Colonic mucosa (tissue), 4 donors: ENCODE measurements around the gene SPSB4. TPM values are rescaled to one million over a fixed set of nuclear protein-coding genes. Genes with fewer than 3 reads are reported as not detected.

ENCODE experiments used
- DNase-seq: peaks from one replicate; pipeline ENCODE4 v3.0.0-alpha.2; 2020
- H3K27ac ChIP-seq: fragments of 200-600 bp; one replicate; pipeline ENCODE4 v1.8.0; 2021
- H3K27me3 ChIP-seq: fragments of 200-600 bp; one replicate; pipeline ENCODE4 v1.8.0; 2021
- H3K36me3 ChIP-seq: fragments of 200-600 bp; one replicate; pipeline ENCODE4 v1.8.0; 2021
- H3K4me1 ChIP-seq: fragments of 200-600 bp; one replicate; pipeline ENCODE4 v1.8.0; 2021; ENCODE audit warnings: mild to moderate bottlenecking
- H3K4me3 ChIP-seq: fragments of 200-600 bp; one replicate; pipeline ENCODE4 v1.8.0; 2021
- H3K9ac ChIP-seq, 2 donors: one replicate each; pipeline ENCODE4 v1.7.0; 2013; ENCODE audit warnings: control low read depth in 2 of 2, low read depth in 2 of 2, low read length in 2 of 2
- H3K9me3 ChIP-seq: fragments of 200-600 bp; one replicate; pipeline ENCODE4 v1.8.0; 2021
- CTCF ChIP-seq: fragments of 200-600 bp; IDR thresholded peaks from one replicate; pipeline ENCODE4 v1.8.0; 2022; ENCODE audit warnings: antibody characterized with exemption, mild to moderate bottlenecking
- intact Hi-C: fragments of 100-400 bp; cut with DNase I; formaldehyde crosslinking; loops from one replicate; pipeline ENCODE4 v1.14.1; 2022
- total RNA-seq, 2 donors: library from RNA; stranded (reverse); fragmentation: NEBNext Ultra II Directional in 1 of 2; extraction: Animal tissue kit (Norgen Biotek cat#: 25700) in 1 of 2; gene quantifications; one replicate each; pipeline ENCODE4 v1.2.1, GENCODE V29; 2021
- donor health status: healthy.
- donor health status: DM: no; HTN: no; CAD: no.
- donor health status: DM: no; HTN: no; CAD: no.

SPSB4 gene
- total RNA-seq, 2 donors from 2014 or later, result not detected

GRCh38 chr3:141151439-141151838 lies 100.3 kb downstream of the SPSB4 start:
- no peak overlapping the region for H3K4me3 ChIP-seq
- no peaks in the 10 kb centered on the region for H3K9me3 ChIP-seq
- no peaks in the 10 kb centered on the region for H3K27me3 ChIP-seq
- no peaks in the 10 kb centered on the region for H3K4me1 ChIP-seq
- no peak overlapping the region for H3K9ac ChIP-seq
- DNase-seq, result no peak
- TF ChIP-seq CTCF, result no peak
- H3K36me3 ChIP-seq, result no peaks in the 10 kb centered on the region
- no peak overlapping the region for H3K27ac ChIP-seq
- intact Hi-C loops, result no loop called here

DNA sequence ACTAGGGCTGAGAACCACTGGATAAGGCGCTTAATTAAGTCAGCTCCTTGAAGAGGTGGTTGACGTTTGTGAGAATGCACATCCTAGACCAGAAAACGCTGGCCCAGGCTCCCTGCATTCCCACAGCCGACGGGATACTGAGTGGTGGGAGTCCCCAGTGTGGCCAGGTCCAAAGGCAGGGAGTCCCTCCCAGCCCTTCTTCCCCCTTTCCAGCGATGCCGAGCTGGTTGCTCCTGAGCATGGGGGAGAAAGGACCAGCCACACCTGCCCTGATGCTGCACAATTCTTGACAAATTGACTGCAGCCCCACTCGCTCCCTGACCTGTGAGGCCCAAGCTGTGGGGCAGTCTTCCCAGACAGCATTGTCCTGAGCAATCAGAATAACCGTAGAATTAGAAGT lies 101.0 kb downstream of the SPSB4 start:
- Histone ChIP-seq H3K36me3 (no peaks in the 10 kb centered on the region), H3K27me3 (no peaks in the 10 kb centered on the region), H3K4me3 (no peak overlapping the region), H3K9me3 (no peaks in the 10 kb centered on the region), H3K4me1 (no peaks in the 10 kb centered on the region), H3K9ac (no peak overlapping the region), H3K27ac (no peak overlapping the region)
- intact Hi-C loops, result no loop called here
- TF ChIP-seq CTCF, result no peak
- no peak for DNase-seq

DNA sequence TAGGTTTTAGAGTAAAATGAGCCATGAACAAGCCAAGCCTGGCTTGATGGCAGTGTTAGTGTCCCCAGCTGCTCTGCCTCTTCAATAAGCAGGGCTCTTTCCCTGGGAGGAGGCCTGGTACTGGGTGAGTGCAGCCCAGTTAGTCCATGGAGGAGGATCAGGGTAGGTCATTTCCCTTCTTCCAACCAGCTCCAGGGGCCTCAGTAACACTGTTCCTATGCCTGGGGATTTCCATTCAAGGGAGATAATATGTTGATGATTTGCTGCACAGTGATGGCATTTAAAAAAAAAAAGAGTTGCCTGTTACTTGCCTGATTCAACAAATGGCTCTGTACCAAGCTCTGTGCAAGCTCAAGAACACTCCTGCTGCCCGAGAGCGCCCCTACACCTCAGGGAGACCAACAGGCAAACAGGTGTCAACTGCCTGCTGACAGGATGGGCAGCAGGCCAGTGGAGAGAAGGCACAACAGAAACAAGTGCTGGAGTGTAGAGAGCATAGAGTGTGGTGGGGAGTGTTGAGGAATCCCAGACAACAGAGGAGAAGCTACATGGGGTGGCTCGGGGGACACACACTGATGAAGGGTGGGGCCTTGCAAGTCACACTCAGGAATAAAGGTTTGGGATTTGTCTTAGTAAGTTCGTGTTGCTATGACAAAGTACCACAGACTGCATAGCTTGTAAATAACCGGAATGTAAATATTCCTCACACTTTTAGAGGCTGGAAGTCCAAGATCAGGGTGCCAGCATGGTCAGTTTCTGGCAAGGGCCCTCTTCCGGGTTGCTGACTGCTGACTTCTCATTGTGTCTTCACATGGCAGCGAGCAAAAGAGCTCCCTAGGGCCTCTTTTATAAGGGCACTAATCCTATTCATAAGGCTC lies 101.9 kb downstream of the SPSB4 start:
- no peaks in the 10 kb centered on the region for H3K27me3 ChIP-seq
- H3K4me1 ChIP-seq, result no peaks in the 10 kb centered on the region
- H3K4me3 ChIP-seq, result no peak overlapping the region
- no peak for TF ChIP-seq CTCF
- no peaks in the 10 kb centered on the region for H3K36me3 ChIP-seq
- no peak for DNase-seq
- no peaks in the 10 kb centered on the region for H3K9me3 ChIP-seq
- intact Hi-C loops, result no loop called here
- H3K9ac ChIP-seq, result no peak overlapping the region
- H3K27ac ChIP-seq, result no peak overlapping the region

DNA sequence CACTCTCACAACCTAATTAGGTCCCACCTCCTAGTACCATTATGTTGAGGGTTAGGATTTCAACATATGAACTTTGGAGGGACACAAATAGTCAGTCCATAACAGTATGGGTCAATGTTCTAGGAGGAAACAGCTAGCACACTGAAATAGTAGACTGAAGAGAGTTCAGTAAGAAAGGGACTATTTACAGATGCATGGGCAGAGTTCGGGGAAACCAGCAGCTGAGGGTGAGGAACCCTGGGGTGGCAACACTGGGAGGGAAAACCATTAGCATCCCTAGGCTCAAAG lies 102.5 kb downstream of the SPSB4 start:
- no peak for TF ChIP-seq CTCF
- intact Hi-C loops, result no loop called here
- no peaks in the 10 kb centered on the region for H3K4me1 ChIP-seq

GRCh38 chr3:141164852-141165251 lies 113.7 kb downstream of the SPSB4 start:
- no peak for TF ChIP-seq CTCF
- no peak for DNase-seq
- Histone ChIP-seq H3K4me3 (no peak overlapping the region), H3K36me3 (no peaks in the 10 kb centered on the region), H3K4me1 (no peaks in the 10 kb centered on the region), H3K27ac (no peak overlapping the region), H3K27me3 (no peaks in the 10 kb centered on the region), H3K9ac (no peak overlapping the region), H3K9me3 (no peaks in the 10 kb centered on the region)
- intact Hi-C loops, result no loop called here

More for the DNA sequence above, 102.5 kb downstream of the SPSB4 start:
- H3K27ac ChIP-seq, result no peak overlapping the region
- no peaks in the 10 kb centered on the region for H3K36me3 ChIP-seq
- H3K9me3 ChIP-seq, result no peaks in the 10 kb centered on the region
- no peak overlapping the region for H3K9ac ChIP-seq
- no peak overlapping the region for H3K4me3 ChIP-seq
- no peaks in the 10 kb centered on the region for H3K27me3 ChIP-seq
- no peak for DNase-seq
